ENCODE data around the gene RWDD1.

Gene RWDD1

GRCh38 chr6:116611056-116611455 is 39.8 kb downstream of the RWDD1 start:
- DNase-seq (ENCODE audit: low read depth) = no peak

- DNase-seq (ENCODE audit: low read depth) = peak; percentile 46
Observed at GRCh38 chr6:116615937-116616736, 44.8 kb downstream of the RWDD1 start, which contains the start of gene RSPH4A. Gene RSPH4A, plus strand, starts transcription at chr6:116616479. Its CDS starts 145 bp downstream, at chr6:116616624.

GRCh38 chr6:116616737-116617053 is 45.4 kb downstream of the RWDD1 start:
- DNase-seq (ENCODE audit: low read depth) = no peak

GRCh38 chr6:116624036-116624805 is 52.9 kb downstream of the RWDD1 start:
- no peak for DNase-seq (ENCODE audit: low read depth)

- DNase-seq (ENCODE audit: low read depth) = no peak
Observed at GRCh38 chr6:116625872-116626271, 54.6 kb downstream of the RWDD1 start.

GRCh38 chr6:116629563-116629981 is 58.3 kb downstream of the RWDD1 start:
- DNase-seq (ENCODE audit: low read depth) = no peak

GRCh38 chr6:116631379-116631990 is 60.2 kb downstream of the RWDD1 start:
- DNase-seq (ENCODE audit: low read depth) = no peak

GRCh38 chr6:116633685-116634084 is 62.4 kb downstream of the RWDD1 start:
- no peak for DNase-seq (ENCODE audit: low read depth)

Data from stimulated activated CD8-positive, alpha-beta memory T cell treated with anti-CD3 and anti-CD28 coated beads, Interleukin-4, amount 100 ng/mL, for 24 hours (primary cell).